ENCODE measurements around the gene TMEM259.

Gene TMEM259

GRCh38 chr19:1020868-1021425 lies at the start of gene TMEM259:
TMEM259 (minus strand) TSS chr19:1021123; CDS start chr19:1020996, 127 bp downstream.
- DNase-seq = peak; percentile 93

- DNase-seq = no peak
These were observed 49.6 kb upstream of the TMEM259 start for GRCh38 chr19:1070576-1070930.

- no peak for DNase-seq
These were observed 48.3 kb upstream of the TMEM259 start for GRCh38 chr19:1069009-1069779.

- no peak for DNase-seq
These were observed 47.4 kb upstream of the TMEM259 start for GRCh38 chr19:1068009-1069001.

GRCh38 chr19:1067341-1067957 lies 46.5 kb upstream of the TMEM259 start:
- DNase-seq = no peak

- no peak for DNase-seq
These were observed 45.9 kb upstream of the TMEM259 start, which contains the start of gene ARHGAP45 for GRCh38 chr19:1066748-1067340. ARHGAP45 (plus strand) TSS chr19:1067167; CDS start chr19:1067406, 239 bp downstream.

- no peak for DNase-seq
These were observed 45.4 kb upstream of the TMEM259 start for GRCh38 chr19:1066251-1066747.

- DNase-seq = no peak
These were observed 44.7 kb upstream of the TMEM259 start for GRCh38 chr19:1065606-1066109.

- DNase-seq = no peak
These were observed 44.0 kb upstream of the TMEM259 start for GRCh38 chr19:1064661-1065605.

GRCh38 chr19:1063909-1064660 lies 43.2 kb upstream of the TMEM259 start:
- DNase-seq = no peak

GRCh38 chr19:1063030-1063908 lies 42.3 kb upstream of the TMEM259 start:
- DNase-seq = no peak

GRCh38 chr19:1062387-1063029 lies 41.6 kb upstream of the TMEM259 start:
- no peak for DNase-seq

GRCh38 chr19:1061987-1062386 lies 41.1 kb upstream of the TMEM259 start:
- no peak for DNase-seq

GRCh38 chr19:1060689-1061088 lies 39.8 kb upstream of the TMEM259 start:
- no peak for DNase-seq

- no peak for DNase-seq
These were observed 37.2 kb upstream of the TMEM259 start for GRCh38 chr19:1058112-1058511.

- peak; percentile 26 for DNase-seq
These were observed 36.4 kb upstream of the TMEM259 start for GRCh38 chr19:1057176-1057855.

GRCh38 chr19:1055886-1056620 lies 35.1 kb upstream of the TMEM259 start:
- DNase-seq = no peak

All from amniotic stem cell (primary cell).